G401 (cell line): ENCODE measurements around the gene THUMPD1. TPM values are rescaled to one million over a fixed set of nuclear protein-coding genes. Genes with fewer than 3 reads are reported as not detected.
"Not testable (repeated sequence)": the region's sequence is repeated elsewhere in the genome, so short reads cannot be mapped to it uniquely, and the experiment has no call there.

Experiments
- DNase-seq: peaks from one replicate; pipeline ENCODE4 v3.0.0-alpha.2; 2015; ENCODE audit warnings: low spot score
- in situ Hi-C: cut with HindIII; loops from 2 replicates; pipeline ENCODE4 v1.10.0; 2016; ENCODE audit warnings: low sequenced_read_pairs, mixed read lengths
- total RNA-seq: library from RNA; depleted of rRNA; stranded (reverse); fragments of >200 nt; shearing (Covaris generic); gene quantifications from 2 replicates; pipeline ENCODE4 v1.2.3, GENCODE V29; 2014; rRNA removed

THUMPD1 gene, protein sequence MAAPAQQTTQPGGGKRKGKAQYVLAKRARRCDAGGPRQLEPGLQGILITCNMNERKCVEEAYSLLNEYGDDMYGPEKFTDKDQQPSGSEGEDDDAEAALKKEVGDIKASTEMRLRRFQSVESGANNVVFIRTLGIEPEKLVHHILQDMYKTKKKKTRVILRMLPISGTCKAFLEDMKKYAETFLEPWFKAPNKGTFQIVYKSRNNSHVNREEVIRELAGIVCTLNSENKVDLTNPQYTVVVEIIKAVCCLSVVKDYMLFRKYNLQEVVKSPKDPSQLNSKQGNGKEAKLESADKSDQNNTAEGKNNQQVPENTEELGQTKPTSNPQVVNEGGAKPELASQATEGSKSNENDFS
- total RNA-seq: 34.2 and 37.6 TPM in 2 replicates

DNA sequence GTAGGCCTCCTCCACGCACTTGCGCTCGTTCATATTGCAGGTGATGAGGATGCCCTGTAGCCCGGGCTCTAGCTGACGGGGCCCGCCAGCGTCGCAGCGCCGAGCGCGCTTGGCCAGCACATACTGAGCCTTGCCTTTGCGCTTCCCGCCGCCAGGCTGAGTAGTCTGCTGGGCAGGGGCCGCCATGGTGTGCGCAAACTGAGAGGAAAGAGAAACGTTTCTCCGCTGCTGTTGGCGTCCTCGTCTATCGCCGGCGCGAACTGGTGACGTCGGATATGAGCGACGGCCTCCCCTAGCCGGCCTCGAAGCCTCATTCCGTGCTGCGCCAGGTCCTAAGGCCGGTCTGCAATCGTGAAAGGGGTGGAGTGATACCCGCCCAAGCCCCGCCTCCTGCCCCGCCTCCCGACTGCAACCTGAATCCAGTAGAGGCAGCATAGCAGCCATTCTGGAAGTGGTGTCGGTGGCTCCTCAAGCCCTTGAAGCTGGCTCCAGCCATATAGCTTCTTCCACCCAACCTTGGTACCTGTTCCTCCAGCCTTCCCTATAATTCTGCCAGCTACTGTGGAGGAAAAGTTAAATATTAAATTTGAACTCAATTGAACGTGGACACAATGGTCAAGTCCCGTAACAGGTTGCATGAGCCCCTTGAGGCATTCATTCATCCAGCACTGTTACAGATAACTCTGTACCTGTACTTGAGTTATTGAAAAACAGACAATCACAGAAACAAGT lies at the start of gene THUMPD1:
TSS of gene THUMPD1 (minus strand) at position 265 of the 732 bp plus-strand sequence. CDS start at position 186, 79 bp downstream.
- DNase-seq: peak; percentile 95
- in situ Hi-C loops: no loop called here

DNA sequence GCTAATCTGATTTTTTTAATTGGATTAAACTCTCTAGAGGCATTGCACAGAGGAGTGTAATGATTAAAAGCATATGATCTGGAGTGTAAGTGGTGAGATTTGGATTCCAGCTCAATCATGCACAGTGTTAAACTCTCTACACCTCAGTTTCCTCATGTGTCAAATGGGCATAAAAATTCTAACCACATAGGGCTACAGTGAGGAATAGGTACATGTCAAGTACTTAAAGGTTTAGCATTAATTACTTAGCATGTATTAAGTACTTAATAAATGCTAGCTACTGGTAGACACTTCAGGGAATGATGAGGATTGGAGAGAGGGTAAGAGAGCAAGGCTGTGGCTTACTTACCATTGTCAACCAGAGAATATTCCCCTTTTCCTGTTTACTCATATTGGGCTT lies 47.5 kb upstream of the THUMPD1 start:
- in situ Hi-C loops: no loop called here
- no peak for DNase-seq

DNA sequence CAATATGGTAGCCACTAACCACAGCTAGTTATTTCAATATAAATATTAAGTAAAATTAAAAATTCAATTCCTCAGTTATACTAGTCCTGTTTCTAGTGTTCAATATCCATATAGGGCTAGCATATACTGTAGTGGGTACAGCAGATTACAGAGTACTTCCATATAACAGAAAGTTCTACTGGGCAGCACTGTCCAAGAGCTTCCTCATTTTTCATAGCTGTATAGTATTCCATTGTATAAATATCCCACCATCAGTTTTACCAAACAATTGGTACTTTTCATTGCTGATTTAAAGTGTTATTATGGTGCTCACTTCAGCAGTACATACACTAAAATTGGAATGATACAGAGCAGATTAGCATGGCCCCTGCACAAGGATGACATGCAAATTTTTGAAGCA lies 42.6 kb upstream of the THUMPD1 start:
- no peak for DNase-seq
- in situ Hi-C loops: no loop called here

DNA sequence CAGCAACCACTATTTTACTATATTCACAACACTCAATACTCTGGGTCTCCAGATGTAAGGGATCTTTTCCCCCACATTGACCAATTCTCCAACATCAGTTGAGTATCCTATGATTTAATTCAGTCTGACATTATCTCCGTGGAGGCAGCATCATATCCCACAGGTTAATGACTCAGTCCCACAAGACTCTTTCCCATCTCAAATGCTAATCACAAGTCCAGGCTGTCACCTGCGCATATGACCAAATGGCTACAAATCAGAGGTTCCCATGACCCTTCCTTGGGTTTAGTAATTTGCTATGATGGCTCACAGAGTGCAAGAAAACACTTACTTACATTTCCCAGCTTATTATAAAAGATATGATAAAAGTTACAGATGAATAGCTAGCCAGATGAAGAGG lies 40.9 kb upstream of the THUMPD1 start:
- in situ Hi-C loops: no loop called here
- DNase-seq: no peak

DNA sequence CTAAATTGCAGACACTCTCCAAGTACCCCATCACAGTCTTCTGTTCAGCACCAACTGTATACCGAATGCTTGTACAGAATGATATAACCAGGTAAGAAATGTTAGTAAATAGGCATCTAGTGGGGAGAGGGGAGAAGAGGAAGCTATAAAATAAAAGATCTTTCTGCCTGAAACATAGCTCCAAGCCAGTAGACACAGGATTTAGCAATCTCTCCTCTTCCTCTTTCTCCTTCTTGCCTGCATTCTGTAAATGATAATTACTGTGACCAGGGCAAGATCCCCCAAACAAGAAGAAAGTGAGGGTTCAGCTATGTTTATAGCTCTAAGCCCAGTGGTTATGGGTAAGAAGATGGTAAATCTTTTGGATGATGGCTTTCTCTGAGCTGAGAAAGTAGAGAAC lies 40.1 kb upstream of the THUMPD1 start:
- no peak for DNase-seq
- in situ Hi-C loops: no loop called here

DNA sequence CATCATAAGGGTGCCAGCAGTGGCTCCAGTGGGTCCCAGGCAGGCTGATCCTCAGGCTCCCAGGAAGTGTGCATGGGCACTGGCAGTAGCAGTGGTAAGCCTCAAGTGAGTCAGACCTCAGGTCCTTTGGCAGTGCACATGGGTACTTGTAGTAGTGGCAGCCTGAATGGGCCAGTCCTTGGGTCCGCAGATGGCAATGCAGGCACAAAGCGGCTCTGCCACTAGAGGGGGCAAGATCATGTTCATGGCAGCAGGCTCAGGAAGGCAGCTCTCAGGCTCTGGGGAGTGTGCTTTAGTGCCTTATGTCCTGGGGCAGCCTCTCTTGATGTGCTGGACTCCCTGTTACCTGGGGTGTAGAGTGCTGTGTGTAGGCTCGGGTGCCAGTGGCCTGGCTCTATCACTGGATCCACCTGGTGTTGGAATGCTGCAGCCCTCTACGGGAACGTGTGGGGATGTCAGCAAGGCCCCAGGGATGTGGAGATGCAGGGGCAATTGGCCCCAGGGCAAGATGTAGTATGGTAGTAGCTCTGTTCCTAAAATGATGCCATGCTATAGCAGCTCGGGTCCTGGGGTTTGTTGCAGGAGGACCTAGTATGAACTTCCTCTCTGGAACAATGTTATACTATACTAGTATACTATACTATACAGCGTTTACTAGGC lies 33.2 kb upstream of the THUMPD1 start:
- peak; percentile 25 for DNase-seq
- in situ Hi-C loops: no loop called here

DNA sequence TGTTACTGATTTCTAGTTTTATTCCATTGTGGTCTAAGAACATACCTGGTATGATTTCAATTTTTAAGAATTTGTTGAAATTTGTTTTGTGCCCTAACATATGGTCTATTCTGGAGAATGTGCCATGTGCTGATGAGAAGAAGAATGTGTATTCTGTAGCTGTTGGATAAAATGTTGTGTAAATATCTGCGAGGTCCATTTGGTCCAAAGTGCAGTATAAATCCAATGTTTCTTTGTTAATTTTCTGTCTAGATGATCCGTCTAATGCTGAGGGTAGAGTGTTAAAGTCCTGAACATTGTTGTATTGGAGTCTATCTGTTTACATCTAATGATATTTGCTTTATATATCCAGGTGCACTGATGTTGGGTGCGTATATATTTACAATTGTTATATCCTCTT lies 32.1 kb upstream of the THUMPD1 start:
- DNase-seq: no peak
- in situ Hi-C loops: no loop called here

DNA sequence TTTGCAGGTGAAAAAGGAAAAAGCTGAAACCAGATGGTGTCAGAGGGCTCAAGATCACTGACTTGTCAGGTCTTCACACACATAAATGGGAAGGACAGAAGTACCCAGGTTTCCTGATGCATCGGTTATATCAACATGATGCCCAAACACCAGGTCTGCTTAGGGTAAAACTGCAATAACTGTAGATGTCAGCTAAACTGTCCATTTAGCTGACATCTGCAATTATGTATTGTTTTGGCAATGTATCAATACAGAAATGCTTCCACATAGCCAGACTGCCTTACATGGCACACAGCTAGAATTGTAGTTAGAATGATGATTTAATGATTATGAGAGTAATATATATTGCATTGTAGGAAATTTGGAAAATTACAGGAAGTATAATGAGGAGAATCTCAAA lies 27.2 kb upstream of the THUMPD1 start:
- no peak for DNase-seq
- in situ Hi-C loops: no loop called here

DNA sequence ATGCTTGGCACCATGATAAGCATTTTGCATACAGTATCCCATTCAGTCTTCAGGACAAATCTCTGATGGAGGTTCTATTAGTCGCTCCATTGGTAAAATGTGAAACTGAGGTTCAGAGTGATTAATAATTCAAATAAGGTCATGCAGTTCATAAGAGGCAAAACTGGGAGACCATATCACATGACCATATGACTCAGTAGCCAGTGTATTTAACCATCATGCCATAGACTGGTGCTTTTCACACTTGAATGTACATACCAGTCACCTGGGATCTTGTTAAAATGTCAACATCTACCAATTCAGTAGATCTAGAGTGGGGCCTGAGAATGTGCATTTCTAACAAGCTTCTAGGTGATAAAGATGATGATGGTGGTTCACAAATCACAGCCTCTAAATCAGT lies 26.5 kb upstream of the THUMPD1 start:
- in situ Hi-C loops: no loop called here

DNA sequence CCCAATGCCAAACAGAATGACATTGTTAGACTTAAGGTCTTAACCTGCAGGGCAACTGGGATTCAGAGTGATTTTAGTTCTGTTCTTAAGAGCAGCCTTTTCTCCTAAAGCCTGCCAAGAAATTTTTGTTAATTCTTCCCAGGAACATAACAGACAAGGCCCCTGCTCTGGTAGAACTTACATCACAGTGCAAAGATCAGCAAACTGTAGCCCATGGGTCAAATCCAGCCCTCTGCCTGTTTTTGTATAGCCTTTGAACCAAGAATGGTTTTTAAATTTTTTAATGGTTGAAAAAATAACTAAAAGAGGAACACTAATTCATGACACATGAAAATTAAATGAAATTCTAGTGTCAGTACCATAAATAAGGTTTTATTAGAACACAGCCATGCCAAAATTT lies 26.0 kb upstream of the THUMPD1 start:
- in situ Hi-C loops: no loop called here
- no peak for DNase-seq

More for the DNA sequence above, 26.5 kb upstream of the THUMPD1 start:
- DNase-seq: no peak

DNA sequence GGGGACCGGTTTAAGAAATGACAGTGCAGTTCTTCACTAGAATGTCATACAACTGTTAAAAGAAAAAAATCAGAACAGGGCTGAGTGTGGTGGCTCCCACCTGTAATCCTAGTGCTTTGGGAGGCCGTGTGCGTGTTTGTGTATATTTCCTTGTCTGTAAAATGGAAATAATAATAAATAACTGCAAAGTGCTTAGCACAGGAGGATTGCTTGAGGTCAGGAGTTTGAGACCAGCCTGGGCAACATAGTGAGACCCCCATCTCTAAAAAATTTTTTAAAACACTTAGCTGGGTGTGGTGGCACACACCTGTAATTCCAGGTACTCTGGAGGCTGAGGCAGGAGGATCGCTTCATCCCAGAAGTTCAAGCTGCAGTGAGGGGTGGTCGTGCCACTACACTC lies 24.7 kb upstream of the THUMPD1 start:
- in situ Hi-C loops: no loop called here
- no peak for DNase-seq

DNA sequence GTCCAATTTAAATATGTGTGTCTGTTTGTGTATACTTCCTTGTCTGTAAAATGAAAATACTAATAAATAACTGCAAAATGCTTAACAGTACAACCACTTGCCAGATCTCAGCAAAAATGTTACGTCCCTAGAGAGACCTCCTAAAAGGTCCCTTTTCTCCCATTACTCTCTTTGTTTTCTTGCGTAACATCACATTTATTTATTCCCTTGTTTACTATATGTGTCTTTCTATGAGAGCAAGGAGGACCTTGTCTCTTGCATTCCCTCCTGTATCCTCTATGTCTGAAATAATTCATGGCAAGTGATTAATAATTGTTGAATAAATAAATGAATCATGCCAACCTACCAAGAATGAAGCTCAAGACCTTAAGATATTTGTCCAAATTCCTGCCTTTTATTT lies 24.1 kb upstream of the THUMPD1 start:
- in situ Hi-C loops: no loop called here
- no peak for DNase-seq

DNA sequence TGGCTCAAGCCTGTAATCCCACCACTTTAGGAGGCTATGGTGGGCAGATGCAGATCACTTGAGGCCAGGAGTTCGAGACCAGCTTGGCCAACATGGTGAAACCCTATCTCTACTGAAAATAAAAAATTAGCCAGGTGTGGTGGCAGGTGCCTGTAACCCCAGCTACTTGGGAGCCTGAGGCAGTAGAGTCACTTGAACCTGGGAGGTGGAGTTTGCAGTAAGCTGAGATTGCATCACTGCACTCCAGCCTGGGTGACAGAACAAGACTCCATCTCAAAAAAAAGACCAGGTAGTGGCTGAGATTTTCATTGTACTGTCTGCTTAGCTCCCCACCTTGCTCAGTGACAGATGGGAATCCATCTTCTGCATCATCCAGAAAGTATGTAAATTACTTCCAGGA lies 22.8 kb upstream of the THUMPD1 start:
- in situ Hi-C loops: not testable (repeated sequence)

DNA sequence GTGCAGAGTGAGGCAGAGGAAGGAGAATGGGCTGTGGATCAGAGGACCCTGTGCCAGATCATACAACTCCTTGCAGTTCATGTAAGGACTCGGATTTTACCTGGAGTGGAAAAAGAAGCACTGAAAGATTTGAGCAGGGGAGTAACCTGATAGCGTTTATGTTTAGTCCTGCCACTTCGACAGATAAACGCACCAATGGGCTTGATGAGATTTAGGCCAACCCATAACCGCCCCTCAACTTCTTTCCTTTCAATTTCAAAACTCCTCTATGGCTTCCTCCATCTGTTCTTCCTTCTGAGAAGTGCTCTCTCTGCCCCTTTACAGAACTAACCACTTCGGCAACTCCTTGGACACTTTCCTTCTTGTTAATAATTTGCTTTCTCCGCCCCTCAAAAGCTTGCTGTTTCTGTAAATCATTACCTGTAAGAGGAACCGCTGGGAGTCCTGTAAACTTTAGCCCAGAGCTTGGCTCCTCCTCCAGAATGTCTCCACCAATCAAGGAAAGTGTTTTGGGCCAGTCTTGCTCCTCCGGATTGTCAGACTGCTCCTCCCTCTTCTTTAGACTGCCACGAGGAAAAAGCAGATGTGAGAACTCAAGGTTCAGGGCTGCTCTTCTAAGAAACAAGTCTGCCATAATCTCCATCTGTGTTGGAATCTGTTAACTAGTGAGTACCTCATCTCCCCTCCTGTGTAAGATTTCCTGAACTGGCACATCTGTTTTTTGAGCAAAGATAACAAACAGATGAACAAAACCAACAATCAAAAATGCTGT lies 22.0 kb upstream of the THUMPD1 start, which contains the start of gene ACSM3:
TSS of gene ACSM3 (plus strand) at position 554 of the 772 bp plus-strand sequence. CDS start 6,021 bp downstream, outside the sequence.
- in situ Hi-C loops: no loop called here
- DNase-seq: peak; percentile 1

More for the DNA sequence above, 22.8 kb upstream of the THUMPD1 start:
- not testable (repeated sequence) for DNase-seq

DNA sequence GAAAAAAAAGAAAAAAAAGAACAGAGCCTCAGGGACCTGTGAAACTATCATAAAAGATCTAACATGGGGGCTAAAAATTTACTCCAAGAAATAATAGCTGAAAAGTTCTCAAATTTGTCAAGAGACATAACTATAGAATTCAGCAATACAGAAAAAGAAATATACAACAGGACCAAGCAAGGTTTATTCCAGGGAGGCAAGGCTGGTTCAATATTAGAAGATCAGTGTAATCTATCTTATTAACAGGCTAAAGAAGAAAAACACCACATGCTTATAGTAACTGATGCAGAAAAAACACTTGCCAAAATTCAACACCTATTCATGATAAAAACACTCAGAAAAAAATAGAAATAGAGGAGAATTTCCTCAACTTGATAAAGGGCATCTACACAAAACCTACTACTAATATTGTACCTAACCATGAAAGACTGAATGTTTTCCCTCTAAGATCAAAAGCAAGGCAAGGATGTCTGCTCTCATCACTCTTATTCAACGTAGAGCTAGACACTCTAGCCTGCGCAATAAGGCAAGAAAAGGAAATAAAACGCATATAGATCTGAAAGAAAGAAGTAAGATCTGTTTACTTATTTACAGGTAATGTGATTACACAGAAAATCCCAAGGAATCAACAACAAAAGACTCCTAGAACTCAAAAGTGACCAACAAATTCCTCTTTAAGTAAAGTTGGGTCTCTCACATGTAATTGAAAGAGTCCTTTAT lies 20.9 kb upstream of the THUMPD1 start:
- in situ Hi-C loops: no loop called here
- no peak for DNase-seq

DNA sequence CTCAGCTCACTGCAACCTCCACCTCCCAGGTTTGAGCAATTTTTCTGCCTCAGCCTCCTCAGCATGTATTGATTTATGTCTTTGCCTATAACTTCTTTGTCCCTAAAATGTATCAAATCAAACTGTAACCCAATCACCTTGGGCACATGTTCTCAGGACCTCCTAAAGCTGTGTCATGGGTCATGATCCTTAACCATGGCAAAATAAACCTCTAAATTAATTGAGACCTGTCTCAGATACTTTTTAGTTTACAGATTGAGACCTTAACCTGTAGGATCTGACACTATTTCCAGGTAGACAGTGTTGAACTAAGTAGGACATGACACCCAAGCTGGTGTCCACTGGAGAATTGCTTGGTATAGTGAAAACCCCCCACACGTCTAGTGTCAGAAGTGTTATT lies 19.6 kb upstream of the THUMPD1 start:
- in situ Hi-C loops: no loop called here
- DNase-seq: no peak

DNA sequence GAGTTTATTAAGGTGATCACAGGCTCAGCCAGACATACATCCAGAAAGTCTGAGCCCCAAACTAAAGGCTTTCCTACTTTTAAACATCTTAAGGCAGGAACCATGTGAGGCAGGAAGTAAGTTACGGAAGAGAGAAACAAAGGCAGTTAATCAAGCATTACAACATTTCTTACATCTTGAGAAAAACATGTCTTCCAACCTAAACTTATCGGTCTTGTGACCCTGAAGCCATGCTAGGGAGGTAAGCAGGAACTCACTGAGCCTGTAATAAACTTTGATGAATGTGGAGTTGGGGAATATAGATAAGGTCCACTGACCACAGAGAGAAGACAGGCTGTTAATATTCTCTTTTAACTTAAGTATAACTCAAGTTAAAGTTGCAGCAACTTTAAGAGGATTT lies 18.7 kb upstream of the THUMPD1 start:
- in situ Hi-C loops: no loop called here

DNA sequence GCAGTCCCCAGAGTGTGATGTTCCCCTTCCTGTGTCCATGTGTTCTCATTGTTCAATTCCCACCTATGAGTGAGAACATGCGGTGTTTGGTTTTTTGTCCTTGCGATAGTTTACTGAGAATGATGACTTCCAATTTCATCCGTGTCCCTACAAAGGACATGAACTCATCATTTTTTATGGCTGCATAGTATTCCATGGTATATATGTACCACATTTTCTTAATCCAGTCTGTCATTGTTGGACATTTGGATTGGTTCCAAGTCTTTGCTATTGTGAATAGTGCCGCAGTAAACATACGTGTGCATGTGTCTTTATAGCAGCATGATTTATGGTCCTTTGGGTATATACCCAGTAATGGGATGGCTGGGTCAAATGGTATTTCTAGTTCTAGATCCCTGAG lies 14.2 kb upstream of the THUMPD1 start:
- DNase-seq, in situ Hi-C loops: not testable (repeated sequence)

More for the DNA sequence above, 18.7 kb upstream of the THUMPD1 start:
- no peak for DNase-seq

DNA sequence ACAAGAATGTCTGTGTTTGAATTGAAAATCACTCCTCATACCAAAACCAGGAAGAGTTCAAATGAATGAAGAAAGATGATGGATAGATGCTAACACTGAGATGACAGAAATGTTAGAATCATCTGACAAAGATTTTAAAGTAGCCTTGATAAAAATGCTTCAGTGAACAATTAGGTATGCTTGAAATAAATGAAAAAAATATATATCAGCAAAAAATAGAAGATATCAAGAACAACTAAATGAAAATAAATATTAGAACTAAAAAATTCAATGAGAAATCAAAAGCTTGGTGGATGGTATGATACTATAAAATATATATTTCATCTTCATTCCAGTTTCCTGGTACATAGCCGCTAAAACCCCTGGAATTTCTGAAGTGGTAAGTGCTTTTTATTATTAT lies 13.6 kb upstream of the THUMPD1 start:
- in situ Hi-C loops: no loop called here
- DNase-seq: no peak
